GM19193 (cell line): ENCODE results near the gene MYRIP.

Source experiments
- POLR2A ChIP-seq: IDR thresholded peaks from 4 replicates; pipeline ENCODE4 v1.6.1; 2011; ENCODE audit not compliant: insufficient read depth, insufficient read length; ENCODE audit errors: extremely low read depth

The MYRIP gene

GRCh38 chr3:39809181-39809994 is at the start of gene MYRIP:
TSS of gene MYRIP (plus strand) at chr3:39809609. CDS start at chr3:39900817, 91,208 bp downstream.
- TF ChIP-seq POLR2A = no peak

GRCh38 chr3:39760325-39760724 is 49.1 kb upstream of the MYRIP start:
- TF ChIP-seq POLR2A = no peak

GRCh38 chr3:39762537-39763070 is 46.8 kb upstream of the MYRIP start:
- TF ChIP-seq POLR2A = no peak

- no peak for TF ChIP-seq POLR2A
These were observed 46.0 kb upstream of the MYRIP start for GRCh38 chr3:39763390-39763789.

- no peak for TF ChIP-seq POLR2A
These were observed 43.8 kb upstream of the MYRIP start for GRCh38 chr3:39765575-39765974.

- no peak for TF ChIP-seq POLR2A
These were observed 43.0 kb upstream of the MYRIP start for GRCh38 chr3:39766433-39766832.

- TF ChIP-seq POLR2A = no peak
These were observed 29.7 kb upstream of the MYRIP start for GRCh38 chr3:39779511-39780230.

GRCh38 chr3:39780352-39780751 is 29.1 kb upstream of the MYRIP start:
- no peak for TF ChIP-seq POLR2A

GRCh38 chr3:39781025-39781424 is 28.4 kb upstream of the MYRIP start:
- TF ChIP-seq POLR2A = no peak

GRCh38 chr3:39781632-39782031 is 27.8 kb upstream of the MYRIP start:
- TF ChIP-seq POLR2A = no peak

GRCh38 chr3:39783680-39784079 is 25.7 kb upstream of the MYRIP start:
- TF ChIP-seq POLR2A = no peak

GRCh38 chr3:39784922-39785321 is 24.5 kb upstream of the MYRIP start:
- no peak for TF ChIP-seq POLR2A

- TF ChIP-seq POLR2A = no peak
These were observed 21.1 kb upstream of the MYRIP start for GRCh38 chr3:39788128-39788883.

- TF ChIP-seq POLR2A = no peak
These were observed 17.8 kb upstream of the MYRIP start for GRCh38 chr3:39791603-39792002.

GRCh38 chr3:39794880-39795279 is 14.5 kb upstream of the MYRIP start:
- no peak for TF ChIP-seq POLR2A
